Glomerular endothelial cell (primary cell): ENCODE data around the gene PRSS48. TPM values are rescaled to one million over a fixed set of nuclear protein-coding genes. Genes with fewer than 3 reads are reported as not detected.
"Not testable (repeated sequence)": the region's sequence is repeated elsewhere in the genome, so short reads cannot be mapped to it uniquely, and the experiment has no call there.

Experiments
- DNase-seq: peaks from one replicate; pipeline ENCODE4 v3.0.0-alpha.2; 2011; ENCODE audit warnings: low read depth, low spot score; ENCODE audit errors: extremely low read depth
- total RNA-seq: library from RNA; depleted of rRNA; stranded (reverse); fragments of >200 nt; gene quantifications from 2 replicates; pipeline ENCODE4 v1.2.3, GENCODE V29; 2015

Gene PRSS48, protein sequence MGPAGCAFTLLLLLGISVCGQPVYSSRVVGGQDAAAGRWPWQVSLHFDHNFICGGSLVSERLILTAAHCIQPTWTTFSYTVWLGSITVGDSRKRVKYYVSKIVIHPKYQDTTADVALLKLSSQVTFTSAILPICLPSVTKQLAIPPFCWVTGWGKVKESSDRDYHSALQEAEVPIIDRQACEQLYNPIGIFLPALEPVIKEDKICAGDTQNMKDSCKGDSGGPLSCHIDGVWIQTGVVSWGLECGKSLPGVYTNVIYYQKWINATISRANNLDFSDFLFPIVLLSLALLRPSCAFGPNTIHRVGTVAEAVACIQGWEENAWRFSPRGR
- not detected in 2 replicates for total RNA-seq

DNA sequence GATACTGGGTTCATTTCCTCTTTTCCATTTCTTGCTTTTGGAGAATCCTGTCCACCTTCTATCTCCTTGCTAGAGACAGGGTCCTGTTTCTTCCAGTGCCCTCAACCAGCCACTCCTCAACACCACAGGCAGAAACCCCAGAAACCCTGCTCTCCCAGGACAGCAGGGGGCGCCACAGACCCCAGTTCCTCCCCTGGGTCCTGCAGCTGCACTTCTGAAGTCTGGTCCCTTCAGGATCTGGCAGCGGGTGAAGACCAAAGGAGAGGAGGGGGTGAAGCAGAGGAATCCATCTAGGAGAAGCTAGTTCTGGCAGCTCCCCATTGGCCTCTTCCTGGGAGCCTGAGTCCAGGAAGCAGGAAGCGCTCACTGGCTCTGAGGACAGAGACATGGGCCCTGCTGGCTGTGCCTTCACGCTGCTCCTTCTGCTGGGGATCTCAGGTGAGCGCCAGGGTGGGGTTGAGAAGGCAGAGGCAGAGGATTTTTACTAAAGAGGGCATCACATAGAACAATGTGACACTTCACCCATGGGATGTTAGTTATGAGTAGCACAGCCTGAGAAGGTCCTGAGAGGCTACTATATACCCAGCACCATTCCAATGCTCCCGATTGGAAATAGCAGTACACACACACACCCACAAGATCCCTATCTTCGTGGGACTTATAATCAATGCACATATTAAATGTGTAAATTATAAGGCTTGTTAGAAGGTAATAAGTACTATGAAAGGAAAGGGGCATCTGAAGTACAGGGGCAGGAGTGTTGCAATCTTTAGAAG lies at the start of gene PRSS48:
Gene PRSS48 (plus strand): TSS at position 375 of the 776 bp plus-strand sequence. CDS start 12 bp downstream, at position 387.
- no peak for DNase-seq

DNA sequence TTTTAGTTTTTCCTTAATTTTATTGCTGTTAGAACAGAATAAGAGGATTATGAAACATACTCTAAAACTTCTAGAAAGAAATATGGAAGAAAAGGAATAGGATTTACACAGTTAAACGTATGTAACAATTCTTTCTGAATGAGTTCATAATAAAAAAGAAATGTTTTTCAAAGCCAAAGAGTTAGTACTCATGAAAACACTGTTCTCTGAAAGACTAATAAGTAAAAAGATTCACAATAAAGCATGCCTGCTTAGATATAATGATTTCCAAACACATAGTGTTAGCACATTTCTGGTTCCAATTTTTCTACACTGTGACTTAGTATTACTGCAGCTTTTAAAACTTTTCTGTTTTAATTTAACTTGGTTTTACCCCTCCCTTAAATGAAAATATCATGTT lies 49.8 kb upstream of the PRSS48 start:
- DNase-seq, result no peak

DNA sequence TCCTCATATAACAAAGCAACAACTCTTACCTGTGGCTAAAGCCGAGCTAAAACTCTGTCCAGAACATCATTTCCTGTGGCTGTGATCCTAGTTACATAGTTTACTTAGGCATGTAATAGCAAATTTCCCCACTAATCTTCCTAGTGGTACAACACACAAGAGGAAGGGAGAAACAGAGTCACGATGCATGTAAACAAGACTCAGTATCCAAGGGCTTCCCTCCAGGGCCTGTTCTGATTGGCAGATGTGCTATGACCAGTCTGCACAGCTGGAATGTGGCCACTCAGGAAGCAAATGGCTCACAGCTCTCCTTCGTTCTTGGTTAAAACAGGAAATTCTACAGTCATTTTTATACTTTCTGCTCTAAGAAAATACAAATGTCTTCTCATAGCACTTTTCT lies 49.2 kb upstream of the PRSS48 start:
- peak; percentile 98 for DNase-seq

DNA sequence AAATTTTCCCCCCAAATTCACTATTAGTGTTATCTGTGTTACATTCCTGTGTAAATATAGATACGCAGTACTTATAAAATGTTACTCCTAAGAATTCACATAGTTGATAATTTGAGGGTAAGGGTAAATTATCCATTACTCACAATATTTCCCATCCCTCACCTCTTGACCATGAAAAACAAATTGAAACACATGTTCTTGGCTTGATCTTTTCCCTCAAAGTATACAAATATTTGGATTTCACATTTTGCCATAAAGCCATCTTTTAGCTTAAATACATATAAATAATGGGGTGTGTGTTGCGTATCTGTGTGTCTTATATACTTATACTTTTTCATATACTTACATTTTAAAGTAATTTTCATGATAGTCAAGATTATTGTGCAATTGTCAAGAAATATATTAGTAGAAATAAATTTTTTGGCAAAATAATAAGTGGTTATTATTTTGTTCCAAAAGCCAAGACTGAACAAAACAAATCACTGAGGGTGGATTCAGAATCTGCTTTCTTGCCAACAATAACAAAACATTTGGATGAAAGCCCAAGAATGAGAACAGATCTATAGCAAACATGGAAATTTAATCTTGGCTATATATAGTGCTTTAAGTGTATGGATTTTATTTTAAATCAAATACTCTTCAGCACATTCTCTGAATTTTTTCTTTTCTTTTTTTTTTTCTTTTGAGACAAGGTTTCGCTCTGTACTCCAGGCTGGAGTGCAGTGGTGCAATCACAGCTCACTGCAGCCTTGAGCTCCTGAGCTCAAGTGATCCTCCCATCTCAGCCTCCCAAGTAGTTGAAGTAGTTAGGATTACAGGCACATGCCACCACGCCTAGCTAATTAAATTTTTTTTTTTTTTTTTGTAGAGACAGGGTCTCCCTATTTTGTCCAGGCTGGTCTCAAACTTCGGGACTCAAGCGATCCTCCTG lies 48.5 kb upstream of the PRSS48 start:
- peak; percentile 81 for DNase-seq

DNA sequence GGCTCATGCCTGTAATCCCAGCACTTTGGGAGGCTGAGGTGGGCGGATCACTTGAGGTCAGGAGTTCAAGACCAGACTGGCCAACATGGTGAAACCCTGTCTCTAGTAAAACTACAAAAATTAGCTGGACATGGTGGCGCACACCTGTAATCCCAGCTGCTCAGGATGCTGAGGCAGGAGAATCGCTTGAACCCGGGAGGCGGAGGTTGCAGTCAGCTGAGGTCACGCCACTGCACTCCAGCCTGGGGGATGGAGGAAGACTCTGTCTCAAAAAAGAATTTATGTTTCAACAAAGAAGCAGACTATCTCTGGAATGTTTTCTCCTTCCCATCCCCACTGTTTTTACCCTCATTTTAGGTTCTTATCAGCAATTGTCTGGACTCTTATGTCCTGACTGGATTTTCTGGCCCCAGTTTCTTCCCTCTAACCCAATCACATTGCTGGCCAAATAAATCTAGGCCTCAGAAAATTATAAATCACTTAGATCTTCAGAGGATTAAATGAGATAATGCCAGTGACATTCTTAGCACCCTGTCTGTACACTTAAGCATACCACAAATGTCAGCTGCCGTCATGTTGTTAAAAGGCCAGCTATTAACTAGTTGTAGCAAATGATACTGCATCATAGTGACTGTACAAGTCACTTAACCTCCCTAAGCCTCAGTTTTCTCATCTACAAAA lies 44.9 kb upstream of the PRSS48 start:
- no peak for DNase-seq

DNA sequence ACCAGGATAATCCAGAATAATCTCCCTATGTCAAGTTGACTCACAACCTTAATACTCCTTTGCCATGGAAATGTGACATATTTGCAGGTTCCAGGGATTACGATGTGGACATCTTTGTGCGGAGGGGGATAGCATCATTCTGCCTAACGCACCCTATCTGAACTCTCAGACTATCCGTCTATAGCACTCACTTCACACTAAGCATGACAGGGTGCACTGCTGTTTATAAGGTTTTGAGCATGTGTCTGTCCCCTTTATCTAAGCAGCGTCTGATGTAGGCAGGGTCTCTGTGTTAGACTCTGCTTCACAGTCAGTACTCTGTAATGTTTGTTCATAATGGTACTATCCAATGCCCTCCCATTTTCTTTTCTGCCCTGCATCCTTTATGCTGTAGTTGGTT lies 43.4 kb upstream of the PRSS48 start:
- DNase-seq, result no peak

DNA sequence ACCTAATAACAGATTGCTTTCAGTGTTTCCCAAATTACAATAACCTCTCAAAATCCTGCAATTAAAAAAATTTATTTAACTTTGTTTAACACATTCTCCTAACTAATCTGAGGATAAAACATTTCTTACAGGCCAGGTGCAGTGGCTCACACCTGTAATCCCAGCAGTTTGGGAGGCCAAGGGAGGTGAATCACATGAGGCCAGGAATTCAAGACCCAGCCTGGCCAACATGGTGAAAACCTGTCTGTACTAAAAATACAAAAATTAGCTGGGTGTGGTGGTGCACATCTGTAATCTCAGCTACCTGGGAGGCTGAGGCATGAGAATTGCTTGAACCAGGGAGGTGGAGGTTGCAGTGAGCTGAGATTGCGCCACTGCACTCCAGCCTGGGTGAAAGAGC lies 41.6 kb upstream of the PRSS48 start:
- DNase-seq, result not testable (repeated sequence)

DNA sequence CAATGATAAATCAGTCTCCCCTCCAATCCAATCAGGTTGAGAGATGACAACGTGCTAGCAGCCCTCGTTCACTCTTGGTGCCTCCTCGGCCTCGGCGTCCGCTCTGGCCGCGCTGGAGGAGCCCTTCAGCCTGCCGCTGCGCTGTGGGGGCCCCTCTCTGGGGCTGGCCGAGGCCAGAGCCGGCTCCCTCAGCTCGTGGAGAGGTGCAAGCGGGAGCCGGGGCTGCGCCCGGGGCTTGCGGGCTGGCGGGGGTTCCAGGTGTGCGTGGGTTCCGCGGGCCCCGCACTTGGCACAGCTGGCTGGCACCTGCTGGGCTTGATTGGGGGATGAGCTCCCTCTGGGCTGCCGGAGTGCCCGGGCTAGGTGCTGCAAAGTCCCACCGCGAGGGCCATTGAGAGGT lies 40.9 kb upstream of the PRSS48 start:
- no peak for DNase-seq

DNA sequence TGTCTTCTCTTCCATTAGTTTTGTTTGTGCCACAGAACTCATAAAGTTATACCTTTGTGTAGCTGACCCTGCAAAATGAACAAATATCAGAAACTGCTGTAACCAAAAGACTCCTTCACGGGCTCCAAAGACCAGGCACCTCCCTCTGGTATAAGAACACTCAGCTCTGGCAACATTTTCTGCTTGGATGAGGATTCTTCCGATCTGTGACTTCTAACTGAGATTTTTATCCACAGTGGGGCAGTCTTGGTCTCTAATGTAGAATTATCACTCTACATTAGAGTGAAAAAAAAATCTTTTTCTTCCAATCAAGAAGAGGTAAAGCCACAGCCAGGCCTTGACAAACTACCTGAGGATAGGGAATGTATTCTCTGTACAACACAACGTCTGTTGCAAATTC lies 38.5 kb upstream of the PRSS48 start:
- no peak for DNase-seq

DNA sequence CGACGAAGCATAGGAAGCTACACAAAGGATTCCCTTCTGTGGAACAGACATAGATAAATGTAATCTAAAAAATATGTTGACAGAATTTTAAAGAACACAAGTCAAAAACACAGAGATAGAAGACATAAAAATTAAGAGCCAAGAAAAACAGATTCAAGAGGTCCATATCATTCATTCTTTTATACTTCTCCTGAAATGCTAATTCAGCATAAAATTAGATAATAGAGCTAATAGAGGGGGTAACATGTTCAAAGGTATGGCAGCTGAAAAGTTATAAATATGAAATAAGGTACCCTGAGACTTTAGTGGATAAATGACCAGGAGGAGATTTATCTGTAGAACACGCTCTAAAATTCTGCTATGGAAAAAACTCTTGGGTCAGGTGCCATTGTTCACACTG lies 37.4 kb upstream of the PRSS48 start:
- no peak for DNase-seq

DNA sequence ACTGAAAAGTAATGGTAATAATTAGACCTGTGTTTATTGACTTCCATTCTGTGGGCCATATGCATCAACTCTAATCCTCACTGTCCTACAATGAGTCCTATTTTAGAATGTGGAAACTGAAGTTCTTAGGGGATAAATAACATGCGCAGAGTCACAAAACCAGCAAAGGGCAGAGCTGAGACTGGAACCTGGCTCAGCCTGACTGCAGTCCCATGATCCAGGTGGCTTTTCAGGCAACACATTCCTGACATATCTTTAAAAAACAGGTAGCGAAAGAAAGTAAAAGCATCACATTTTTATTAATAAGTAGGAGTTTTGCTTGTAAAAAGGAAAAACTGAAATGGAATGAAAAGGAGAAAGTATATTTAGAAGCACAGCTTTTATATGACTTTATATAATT lies 34.7 kb upstream of the PRSS48 start:
- DNase-seq, result no peak

DNA sequence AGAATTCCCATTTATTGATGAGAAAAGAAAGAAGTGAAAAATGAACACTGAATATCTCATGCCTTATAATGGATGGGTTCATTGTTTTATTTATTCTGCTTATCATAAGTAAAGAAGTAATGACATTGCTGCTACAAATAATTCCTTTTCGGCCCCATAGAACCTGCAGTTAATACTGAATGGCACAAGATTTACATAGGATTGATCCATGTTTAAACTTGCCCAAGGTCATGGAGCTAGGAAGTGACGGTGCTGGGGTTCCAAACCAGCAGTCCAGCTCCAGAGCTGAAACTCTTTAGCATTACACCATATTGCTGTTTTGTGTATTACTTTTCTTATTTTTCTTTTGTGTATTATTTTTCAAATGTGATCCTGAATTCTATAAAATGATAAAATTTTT lies 30.2 kb upstream of the PRSS48 start:
- no peak for DNase-seq

DNA sequence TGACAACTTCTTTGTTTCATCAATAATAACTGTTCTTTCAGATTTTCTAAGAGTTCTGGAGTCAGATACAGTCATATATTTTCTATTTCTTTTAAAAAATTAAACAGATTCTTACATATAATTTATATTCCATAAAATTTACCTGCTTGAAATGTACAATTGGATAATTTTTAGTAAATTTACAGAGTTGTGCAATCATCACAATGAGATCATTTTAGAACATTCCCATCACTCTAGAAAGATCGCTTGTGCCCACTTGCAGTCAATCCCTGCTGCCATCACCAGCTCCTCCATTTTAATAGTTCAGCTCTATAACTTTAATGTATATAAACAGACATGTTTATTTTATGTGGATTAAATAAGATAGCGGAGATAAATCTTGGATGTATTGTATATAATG lies 29.6 kb upstream of the PRSS48 start:
- no peak for DNase-seq

DNA sequence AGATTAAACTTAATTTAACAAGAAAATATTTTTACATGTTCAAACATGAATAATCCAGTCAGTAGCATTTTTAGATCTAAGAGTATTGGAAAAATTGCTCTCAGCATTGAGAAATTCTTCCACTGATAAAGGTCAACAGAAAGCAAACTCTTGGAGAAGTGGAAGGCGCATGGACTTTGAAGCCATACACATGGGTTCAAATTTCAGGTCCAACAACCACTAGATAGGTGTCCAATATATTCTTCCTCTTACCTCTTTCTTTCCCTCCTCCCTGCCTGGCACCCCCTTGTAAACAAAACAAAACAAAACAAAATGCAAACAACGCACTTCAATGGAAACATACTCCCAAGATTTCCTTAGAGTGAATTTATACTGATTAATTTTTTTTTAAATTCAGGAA lies 28.4 kb upstream of the PRSS48 start:
- DNase-seq, result no peak

DNA sequence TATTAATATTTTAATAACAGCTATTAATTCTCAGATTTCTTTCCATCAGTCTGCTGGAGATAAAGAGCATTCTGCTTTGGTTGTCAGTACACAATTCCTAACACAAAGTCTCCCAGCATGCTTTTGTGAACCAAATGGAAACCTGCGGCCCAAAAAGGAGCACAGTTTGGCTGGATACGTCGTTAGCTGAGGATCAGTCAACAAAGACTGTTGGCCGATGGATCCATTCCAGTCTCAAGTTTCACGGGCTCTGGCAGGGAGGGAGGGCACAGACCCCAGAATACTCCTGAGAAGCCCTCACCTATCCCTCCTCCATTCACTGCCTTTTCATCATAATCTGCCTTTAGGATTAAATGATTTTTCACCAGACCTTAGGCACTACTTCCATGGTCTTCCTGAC lies 26.3 kb upstream of the PRSS48 start:
- no peak for DNase-seq

DNA sequence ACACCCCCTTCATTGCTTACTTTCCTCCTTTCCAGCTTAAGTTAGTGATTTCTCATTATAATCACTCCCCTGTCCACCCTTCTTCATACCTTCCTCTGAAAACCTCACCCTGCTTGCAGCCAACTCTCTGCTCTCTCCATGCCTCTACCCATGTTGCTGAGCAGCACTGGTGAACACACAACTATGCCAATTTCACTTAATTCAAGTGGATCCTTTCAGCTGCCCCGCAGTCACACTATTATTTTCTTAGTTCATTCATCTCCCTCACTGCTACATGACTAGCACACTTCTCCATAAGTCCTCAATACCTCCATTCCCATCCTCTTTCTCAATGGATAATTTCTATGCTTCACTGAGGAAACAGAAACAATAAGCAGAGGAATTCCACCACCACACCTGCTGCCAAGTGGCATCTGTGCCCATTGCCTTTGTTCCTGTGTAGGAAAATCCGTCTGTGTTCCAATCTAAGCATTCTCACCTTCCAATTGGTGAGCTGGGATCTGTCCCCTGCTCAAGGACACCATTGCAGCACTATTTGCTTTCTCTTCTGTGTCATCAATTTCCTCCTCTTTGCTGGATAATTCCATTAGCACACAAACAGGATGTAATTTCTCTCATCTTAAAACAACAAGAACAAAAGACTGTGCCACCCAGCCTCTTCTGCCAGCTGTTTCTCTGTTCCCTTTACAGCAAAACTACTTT lies 25.2 kb upstream of the PRSS48 start:
- no peak for DNase-seq

DNA sequence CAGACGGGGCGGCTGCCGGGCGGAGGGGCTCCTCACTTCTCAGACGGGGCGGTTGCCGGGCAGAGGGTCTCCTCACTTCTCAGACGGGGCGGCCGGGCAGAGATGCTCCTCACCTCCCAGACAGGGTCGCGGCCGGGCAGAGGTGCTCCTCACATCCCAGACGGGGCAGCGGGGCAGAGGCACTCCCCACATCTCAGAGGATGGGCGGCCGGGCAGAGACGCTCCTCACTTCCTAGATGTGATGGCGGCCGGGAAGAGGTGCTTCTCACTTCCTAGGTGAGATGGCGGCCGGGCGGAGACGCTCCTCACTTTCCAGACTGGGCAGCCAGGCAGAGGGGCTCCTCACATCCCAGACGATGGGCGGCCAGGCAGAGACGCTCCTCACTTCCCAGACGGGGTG lies 21.7 kb upstream of the PRSS48 start:
- not testable (repeated sequence) for DNase-seq

DNA sequence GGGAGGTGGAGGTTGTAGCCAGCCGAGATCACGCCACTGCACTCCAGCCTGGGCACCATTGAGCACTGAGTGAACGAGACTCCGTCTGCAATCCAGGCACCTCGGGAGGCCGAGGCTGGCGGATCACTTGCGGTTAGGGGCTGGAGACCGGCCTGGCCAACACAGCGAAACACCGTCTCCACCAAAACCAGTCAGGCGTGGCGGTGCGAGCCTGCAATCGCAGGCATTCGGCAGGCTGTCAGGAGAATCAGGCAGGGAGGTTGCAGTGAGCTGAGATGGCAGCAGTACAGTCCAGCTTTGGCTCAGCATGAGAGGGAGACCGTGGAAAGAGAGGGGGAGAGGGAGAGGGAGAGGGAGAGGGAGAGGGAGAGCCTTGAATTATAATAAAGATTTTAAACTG lies 21.3 kb upstream of the PRSS48 start:
- DNase-seq, result not testable (repeated sequence)

DNA sequence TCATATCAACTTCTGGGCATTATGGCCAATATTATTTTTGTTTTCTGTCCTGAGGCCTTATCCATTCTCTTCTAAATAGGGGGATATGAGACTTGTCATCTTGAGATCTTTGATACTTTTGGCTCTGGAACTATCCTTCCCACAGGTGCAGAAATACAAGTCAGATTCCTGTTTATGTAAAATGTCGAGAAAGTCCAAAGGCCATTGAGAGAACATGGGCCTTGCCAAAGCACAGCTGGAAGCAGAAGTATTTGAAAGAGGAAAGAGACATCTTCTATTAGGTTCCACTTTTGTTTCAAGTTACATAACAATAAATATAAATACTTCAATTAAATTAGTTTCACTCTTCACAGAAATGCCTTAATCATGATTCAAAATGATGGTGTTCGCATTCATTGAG lies 20.8 kb upstream of the PRSS48 start:
- DNase-seq, result no peak

DNA sequence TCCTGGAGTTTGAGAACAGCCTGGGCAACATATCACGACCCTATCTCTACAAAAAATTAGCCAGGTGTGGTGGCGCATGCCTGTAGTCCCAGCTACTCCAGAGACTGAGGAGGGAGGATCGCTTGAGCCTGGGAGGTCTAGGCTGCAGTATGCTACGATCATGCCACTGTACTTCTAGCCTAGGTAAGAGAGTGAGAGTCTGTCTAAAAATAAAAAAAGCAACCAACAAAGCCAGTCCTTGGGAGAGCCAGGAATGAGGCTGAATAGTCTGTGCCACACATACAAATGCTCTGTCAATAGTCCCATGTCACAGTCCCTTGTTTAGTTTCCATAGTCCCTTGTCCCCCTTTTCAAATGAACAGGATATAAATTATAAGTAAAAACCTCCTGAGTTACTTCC lies 19.3 kb upstream of the PRSS48 start:
- DNase-seq, result no peak
